Testis (tissue), 2 donors: Measurements from ENCODE around the gene PILRB.

Experiments used
- CTCF ChIP-seq, 3 experiments: fragments of 450-650 bp in 2 of 3; fragments of 200-600 bp in 1 of 3; sonication (generic) in 1 of 3; IDR thresholded peaks; one replicate each; pipeline ENCODE4 v1.5.1; 2016 to 2019; ENCODE audit warnings: antibody characterized with exemption in 3 of 3, mild to moderate bottlenecking in 2 of 3, moderate library complexity in 1 of 3
- POLR2A ChIP-seq: fragments of 450-650 bp; IDR thresholded peaks from one replicate; pipeline ENCODE4 v1.6.1; 2017; ENCODE audit warnings: antibody characterized with exemption, mild to moderate bottlenecking, moderate library complexity

- no peak for TF ChIP-seq POLR2A
- TF ChIP-seq CTCF (IDR thresholded peaks at IDR 0.05) = no peak
Measured at GRCh38 chr7:100346921-100347320, 11.0 kb upstream of the PILRB start.
